ENCODE measurements around the gene C2orf66.

The C2orf66 gene

GRCh38 chr2:196809260-196809659 lies at the start of gene C2orf66:
Gene C2orf66 (minus strand): TSS chr2:196809355. CDS start chr2:196809336, 19 bp downstream.
- DNase-seq (ENCODE audit: low read depth): no peak

DNA sequence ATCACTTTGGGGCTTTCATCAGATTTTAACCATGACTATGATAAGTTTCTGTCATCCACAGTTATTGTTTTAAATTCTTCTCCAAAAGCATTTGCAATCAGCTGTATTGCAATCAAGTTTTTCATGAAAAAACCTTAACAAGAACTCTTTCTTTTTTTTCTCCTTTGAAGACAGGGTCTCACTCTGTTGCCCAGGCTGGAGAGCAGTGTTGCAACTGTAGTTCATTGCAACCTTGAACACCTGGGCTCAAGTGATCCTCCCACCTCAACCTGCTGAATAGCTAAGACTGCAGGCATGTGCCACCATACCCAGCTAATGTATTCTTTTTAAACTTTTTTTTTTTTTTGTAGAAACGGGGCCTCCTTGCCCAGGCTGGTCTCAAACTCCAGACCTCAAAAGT lies 45.5 kb upstream of the C2orf66 start:
- no peak for DNase-seq (ENCODE audit: low read depth)

DNA sequence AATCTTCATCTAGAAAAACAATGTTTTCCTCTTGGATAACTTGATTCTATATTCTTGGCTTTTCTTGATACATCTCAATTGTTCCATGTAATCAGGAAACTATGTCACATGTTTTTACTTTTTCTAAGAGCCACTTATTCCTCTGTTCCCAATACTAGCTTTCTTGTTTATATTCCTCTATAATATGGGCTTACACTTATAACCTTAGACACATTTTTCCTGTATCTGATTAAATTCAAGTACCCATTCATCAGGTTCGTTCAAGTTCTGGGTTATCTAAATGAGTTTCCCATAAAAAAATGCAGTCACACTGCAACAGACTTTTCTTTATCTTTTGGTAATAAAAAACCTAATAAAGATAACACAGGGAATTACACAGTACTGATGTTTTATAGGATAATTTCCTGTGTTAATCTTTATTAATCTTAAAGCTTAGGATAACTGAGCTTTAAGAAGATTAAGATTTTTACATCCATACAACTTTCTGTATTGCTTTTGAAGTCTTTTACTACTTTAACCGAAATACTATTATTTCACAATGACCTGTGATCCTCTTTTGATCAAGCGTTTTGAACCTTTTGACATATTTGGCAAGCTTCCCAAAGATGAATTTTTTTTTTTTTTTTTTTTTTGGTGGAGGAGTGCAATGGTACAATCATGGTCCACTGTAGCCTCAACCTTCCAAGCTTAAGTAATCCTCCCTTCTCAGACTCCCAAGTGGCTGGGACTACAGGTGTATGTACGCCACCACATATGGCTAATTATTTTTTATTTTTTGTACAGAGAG lies 44.3 kb upstream of the C2orf66 start:
- no peak for DNase-seq (ENCODE audit: low read depth)

DNA sequence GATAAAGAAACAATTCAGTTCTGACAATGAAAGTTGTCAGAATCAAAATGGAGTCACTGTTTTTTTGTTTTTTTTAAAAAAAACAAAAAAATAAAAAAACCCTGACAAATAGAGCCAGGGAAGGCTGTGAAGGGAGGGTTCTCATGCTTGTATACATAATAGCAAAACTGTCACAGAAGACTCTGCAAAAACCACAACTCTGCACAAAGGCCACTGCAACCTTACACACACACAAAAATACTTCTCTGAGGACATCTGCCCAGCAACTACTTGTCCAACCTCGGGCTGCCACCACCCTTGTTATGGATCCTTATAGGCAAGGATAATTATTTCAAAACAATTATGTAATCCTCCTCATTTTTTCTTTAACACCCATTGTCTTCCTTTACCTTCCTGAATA lies 41.9 kb upstream of the C2orf66 start:
- DNase-seq (ENCODE audit: low read depth): no peak

DNA sequence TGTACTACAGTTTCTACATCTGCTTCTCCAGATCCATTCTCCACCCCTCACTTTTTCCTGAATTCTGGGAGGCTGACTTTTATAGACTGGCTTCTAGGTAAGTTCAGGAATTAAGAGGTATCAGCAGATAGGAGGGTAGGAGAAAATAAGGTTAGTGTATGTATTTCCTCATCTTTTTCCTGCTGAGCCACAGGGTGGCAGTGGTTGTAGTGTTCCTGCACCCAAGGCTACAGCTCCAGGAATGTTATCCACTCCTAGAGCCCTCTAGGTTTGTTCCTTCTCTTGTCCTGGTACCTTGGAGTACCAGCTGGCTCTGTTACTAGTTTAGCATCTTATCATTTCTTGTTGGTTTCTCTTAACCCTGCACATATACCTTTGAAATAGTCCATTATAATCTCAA lies 40.7 kb upstream of the C2orf66 start:
- DNase-seq (ENCODE audit: low read depth): peak; percentile 61

DNA sequence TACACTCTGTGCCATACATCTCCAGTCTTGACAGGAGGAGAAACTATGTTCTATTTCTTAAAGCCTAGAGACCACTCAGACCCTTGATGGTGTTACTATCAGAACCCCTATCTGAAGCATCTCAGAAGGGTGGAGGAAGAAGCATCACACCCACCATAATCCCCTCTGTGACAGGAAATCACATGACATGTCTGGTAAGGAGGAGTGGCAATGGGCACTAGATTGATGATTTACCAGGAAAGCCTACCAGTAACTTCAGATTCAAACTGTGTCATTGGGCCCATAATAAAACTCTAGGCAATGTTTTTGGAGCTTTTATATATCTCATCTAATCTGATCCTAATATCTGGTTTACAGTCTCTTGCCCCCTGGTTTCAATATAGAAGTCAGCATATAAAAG lies 37.1 kb upstream of the C2orf66 start:
- no peak for DNase-seq (ENCODE audit: low read depth)

DNA sequence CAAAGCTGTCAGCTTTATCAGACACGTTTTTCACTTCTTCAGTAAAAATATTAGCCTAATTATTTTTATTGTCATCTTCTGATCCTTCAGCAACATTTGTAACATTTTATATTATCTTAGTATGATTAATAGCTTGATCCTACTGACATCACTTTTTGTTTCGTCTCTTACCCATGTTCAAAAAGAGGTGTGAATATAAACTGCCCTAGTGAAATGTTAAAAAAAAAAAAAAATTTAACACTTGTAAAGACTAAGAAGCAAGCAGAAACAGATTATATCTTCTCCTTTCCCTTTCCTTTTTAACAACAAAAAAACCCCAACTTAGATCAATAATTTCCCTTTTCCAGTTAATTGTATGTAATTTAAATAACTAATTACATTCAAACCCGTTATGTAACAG lies 36.2 kb upstream of the C2orf66 start:
- DNase-seq (ENCODE audit: low read depth): no peak

- DNase-seq (ENCODE audit: low read depth): no peak
These were observed 31.0 kb upstream of the C2orf66 start for GRCh38 chr2:196840171-196840570.

DNA sequence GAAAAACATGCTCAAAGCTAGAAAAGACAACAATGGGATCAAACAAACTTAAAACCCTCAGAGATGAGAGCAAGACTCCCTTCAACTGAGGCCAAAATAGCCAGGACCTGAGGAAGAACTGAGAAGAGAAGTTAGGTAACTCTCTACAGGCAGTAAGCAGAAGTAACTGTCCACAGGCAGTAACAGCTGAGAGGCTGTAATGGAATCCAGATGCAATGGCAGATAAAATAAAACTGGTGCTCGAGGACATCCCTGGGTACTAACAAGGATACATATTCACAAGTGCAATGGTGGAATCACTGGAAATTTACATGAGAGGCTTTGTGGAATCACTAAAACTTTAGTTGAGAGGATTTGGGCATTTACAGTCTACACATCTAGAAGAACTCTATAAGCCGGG lies 30.4 kb upstream of the C2orf66 start:
- DNase-seq (ENCODE audit: low read depth): no peak

GRCh38 chr2:196836440-196836839 lies 27.3 kb upstream of the C2orf66 start:
- peak; percentile 65 for DNase-seq (ENCODE audit: low read depth)

DNA sequence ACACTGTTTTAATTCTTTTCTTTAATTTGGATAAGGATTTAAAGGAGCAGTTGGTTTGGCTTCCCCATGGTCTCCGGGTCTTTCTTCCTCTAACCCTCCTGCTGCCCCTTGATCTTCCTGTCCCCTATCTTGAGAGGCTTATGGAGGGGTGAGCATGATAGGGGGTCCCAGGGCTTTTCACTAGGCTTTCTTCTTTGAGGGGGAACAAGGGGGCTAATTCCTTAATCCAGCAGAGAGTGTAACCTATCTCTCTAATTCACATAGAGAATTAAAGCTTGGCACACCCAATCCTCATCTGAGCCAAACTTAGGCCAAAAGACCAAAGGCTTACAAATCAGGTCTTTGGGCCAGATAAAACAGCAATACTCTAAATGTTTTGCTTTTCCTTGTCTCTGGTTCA lies 21.5 kb upstream of the C2orf66 start:
- no peak for DNase-seq (ENCODE audit: low read depth)

DNA sequence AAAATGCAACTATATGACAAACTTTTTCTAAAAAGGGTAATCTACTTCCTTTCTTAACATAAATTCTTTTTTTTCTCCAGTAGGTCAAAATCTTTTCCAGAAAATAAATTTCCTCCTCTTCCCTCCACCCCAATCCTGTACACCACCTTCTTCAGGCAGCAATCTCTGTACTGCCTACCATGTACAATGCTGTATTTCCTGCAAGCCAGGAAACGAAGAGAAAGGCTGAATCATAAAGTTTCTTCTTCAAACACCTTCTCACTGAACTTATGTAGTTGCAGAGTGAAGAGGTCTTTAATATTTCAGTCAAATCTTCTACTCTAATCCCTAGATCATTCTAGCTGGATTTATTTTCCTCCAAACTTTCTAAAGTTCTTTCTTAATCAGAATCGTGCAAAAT lies 18.2 kb upstream of the C2orf66 start:
- no peak for DNase-seq (ENCODE audit: low read depth)

DNA sequence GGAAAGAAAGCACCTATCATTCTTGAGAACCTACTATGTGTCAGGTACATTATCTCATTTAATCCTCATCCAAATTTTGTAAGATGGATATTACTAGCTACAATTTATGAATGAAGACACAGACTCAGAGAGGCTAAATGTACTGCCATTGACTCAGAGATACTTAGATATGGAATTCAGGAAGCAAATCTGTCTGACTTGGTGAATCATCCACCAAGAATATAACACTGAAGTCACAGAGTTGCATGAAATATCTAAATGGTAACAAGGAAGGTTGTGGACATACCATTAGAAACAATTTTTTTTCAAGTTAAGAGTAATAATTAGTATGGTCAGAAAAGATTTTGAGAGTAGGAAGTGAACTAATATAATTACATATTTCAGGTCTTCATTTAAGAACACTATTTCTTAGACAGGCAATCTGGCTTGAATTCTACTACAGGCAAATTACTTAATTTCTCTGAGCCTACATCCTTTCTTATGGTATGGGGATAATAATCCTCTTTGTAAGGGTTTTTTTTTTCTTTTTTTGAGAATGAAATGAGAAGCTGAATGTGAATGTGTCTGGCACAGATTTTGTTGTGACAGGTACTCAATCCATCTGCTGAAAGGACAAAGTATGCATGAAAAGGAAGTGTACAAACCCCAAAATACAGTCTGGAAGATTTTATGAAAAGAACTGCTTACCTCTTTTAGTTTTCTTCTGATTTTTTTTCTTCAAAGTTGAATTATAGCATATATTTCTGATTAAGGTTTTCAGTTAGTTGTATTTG lies 14.8 kb upstream of the C2orf66 start:
- peak; percentile 88 for DNase-seq (ENCODE audit: low read depth)

DNA sequence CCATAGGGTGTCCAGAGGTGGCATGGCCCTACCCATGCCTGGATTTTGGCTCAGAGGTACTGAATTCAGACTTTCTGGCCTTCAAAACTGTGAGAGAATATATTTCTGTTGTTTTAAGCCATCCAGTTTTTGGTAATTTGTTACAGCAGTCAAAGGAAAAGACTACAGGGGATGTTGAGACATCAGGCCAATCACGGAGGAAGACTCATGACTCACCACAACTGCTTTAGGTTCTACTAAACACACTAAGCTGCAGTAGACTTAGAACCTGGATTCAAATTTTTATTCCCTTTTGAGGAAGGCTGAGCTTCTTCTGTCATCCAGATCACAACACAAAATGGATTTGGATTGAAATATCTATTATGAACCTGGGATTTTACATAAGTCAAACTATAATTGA lies 12.0 kb upstream of the C2orf66 start:
- DNase-seq (ENCODE audit: low read depth): peak; percentile 76

- DNase-seq (ENCODE audit: low read depth): peak; percentile 36
These were observed 981 bp downstream of the C2orf66 start for GRCh38 chr2:196808083-196808665.

DNA sequence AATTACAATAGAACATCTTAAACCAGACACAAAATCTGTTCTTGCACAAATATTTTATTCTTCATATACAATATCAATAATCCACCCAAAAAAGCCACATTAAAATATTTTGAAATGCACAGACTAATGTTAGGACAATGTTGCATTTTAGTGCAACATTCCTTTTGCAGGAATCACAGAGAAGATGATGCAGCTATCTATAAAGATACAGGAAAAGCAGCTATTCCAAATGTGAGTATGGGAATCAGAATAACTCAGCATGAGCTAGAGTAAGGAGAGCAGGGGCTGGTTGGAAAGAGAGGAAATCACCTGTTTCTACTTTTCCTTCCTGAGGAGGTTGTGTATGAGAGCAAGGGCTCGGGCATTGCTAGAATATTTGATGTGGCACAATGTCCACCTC lies 4.8 kb downstream of the C2orf66 start:
- peak; percentile 41 for DNase-seq (ENCODE audit: low read depth)

GRCh38 chr2:196802401-196802800 lies 6.8 kb downstream of the C2orf66 start:
- DNase-seq (ENCODE audit: low read depth): no peak

- DNase-seq (ENCODE audit: low read depth): peak; percentile 69
These were observed 7.4 kb downstream of the C2orf66 start for GRCh38 chr2:196801674-196802261.

GRCh38 chr2:196798980-196799379 lies 10.2 kb downstream of the C2orf66 start:
- peak; percentile 18 for DNase-seq (ENCODE audit: low read depth)

DNA sequence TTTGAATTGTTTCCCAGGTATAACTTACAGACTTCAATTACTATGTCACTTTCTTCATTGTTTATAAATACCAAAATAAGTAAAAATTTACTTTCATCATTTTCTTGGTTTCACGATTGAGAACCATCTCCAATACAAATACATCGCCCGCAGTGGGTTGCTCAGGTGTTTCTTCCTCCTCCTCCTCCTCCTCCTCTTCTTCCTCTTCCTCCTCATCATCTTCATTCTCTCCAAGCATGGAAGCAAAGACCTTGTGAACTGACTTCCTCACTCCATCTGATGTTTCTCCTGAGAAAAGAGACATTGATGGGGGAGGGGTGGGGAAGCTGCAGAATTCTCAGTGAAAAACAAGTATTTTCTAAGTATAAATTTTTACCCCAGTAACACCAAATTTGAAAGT lies 16.3 kb downstream of the C2orf66 start:
- no peak for DNase-seq (ENCODE audit: low read depth)

DNA sequence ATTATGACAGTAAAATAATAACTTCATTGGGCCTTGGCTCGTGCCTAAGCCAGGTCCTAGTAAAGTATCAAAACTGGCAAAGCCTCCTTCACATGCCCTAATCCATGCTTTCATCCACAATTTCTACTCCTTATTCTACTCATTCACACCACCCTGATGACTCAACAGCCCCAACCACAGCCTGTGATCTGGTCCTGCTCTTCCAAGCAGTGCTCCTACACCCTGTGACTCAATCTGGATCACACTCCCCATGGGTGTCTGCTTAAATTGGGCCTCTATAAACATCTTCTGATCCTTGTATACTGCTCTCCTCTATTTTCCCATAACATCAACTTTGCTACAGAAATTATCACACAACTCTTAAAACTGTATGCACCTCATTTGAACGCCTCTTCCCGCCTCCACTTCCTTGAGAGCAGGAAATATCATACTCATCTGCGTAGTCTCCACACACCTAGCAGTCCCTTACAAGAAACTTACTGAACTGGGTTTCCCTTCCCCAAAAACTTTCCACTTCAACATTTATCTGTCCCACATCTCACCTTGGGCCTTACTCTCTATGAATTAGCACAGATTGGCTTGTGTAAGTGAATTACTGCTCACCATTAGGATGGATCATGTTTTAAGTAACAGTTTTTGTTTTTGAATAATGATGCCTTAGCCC lies 25.6 kb downstream of the C2orf66 start:
- peak; percentile 82 for DNase-seq (ENCODE audit: low read depth)

GRCh38 chr2:196767101-196767500 lies 42.1 kb downstream of the C2orf66 start:
- no peak for DNase-seq (ENCODE audit: low read depth)
